Measurements from ENCODE around the gene TMEM161B. TPM values are rescaled to one million over a fixed set of nuclear protein-coding genes. Genes with fewer than 3 reads are reported as not detected.

Gene TMEM161B
- polyA plus RNA-seq, 1 donor from 2014 or later = 72.0 TPM

GRCh38 chr5:88262116-88262515 is 6.5 kb downstream of the TMEM161B start (continued):
- TF ChIP-seq CTCF (IDR thresholded peaks at IDR 0.05; ENCODE audit: poor library complexity, severe bottlenecking) (no peak), MXI1 (conservative IDR thresholded peaks at IDR 0.05; ENCODE audit: poor library complexity, severe bottlenecking) (no peak)

- no peak overlapping the region for H3K27ac ChIP-seq (ENCODE audit: low read length)
- no peaks in the 10 kb centered on the region for H3K27me3 ChIP-seq (ENCODE audit: insufficient read depth, low read depth, low read length)
- peaks cover 99% of the 10 kb centered on the region for H3K79me2 ChIP-seq (replicated peaks; ENCODE audit: insufficient read depth, low read length)
- no peaks in the 10 kb centered on the region for H3K36me3 ChIP-seq (ENCODE audit: insufficient read depth, low read length)
- no peak overlapping the region for H3K9ac ChIP-seq (ENCODE audit: low read length)
- H2AFZ ChIP-seq (ENCODE audit: low read depth, low read length) = no peak overlapping the region
- no peak overlapping the region for H3K4me3 ChIP-seq (ENCODE audit: low read length)
- no peak overlapping the region for H3K4me2 ChIP-seq (ENCODE audit: low read length)
- no peaks in the 10 kb centered on the region for H3F3A ChIP-seq (ENCODE audit: insufficient read depth, low read length, poor library complexity, severe bottlenecking)
- H3K9me2 ChIP-seq (ENCODE audit: insufficient read depth, low read length) = no peaks in the 10 kb centered on the region
- H4K20me1 ChIP-seq (ENCODE audit: insufficient read depth) = no peaks in the 10 kb centered on the region
- no peak for TF ChIP-seq RAD21 (conservative IDR thresholded peaks at IDR 0.05)
- no peaks in the 10 kb centered on the region for H3K9me3 ChIP-seq (ENCODE audit: low read length)
These were observed 10.0 kb downstream of the TMEM161B start for GRCh38 chr5:88258636-88259035.

GRCh38 chr5:88256872-88257271 is 11.8 kb downstream of the TMEM161B start:
- Histone ChIP-seq H4K20me1 (ENCODE audit: insufficient read depth) (no peaks in the 10 kb centered on the region), H2AFZ (ENCODE audit: low read depth, low read length) (no peak overlapping the region), H3K79me2 (replicated peaks; ENCODE audit: insufficient read depth, low read length) (peaks cover 99% of the 10 kb centered on the region), H3K4me3 (ENCODE audit: low read length) (no peak overlapping the region), H3K36me3 (ENCODE audit: insufficient read depth, low read length) (no peaks in the 10 kb centered on the region), H3K9ac (ENCODE audit: low read length) (no peak overlapping the region), H3K27ac (ENCODE audit: low read length) (no peak overlapping the region), H3K9me3 (ENCODE audit: low read length) (no peaks in the 10 kb centered on the region), H3K4me2 (ENCODE audit: low read length) (no peak overlapping the region), H3F3A (ENCODE audit: insufficient read depth, low read length, poor library complexity, severe bottlenecking) (no peaks in the 10 kb centered on the region), H3K9me2 (ENCODE audit: insufficient read depth, low read length) (no peaks in the 10 kb centered on the region), H3K27me3 (ENCODE audit: insufficient read depth, low read depth, low read length) (no peaks in the 10 kb centered on the region)
- TF ChIP-seq REST (IDR thresholded peaks at IDR 0.05; ENCODE audit: borderline replicate concordance) (no peak), RAD21 (conservative IDR thresholded peaks at IDR 0.05) (no peak), TAF1 (IDR thresholded peaks at IDR 0.05; ENCODE audit: low read depth) (no peak), POLR2AphosphoS5 (IDR thresholded peaks at IDR 0.05) (no peak), EZH2 (IDR thresholded peaks at IDR 0.05; ENCODE audit: borderline replicate concordance, insufficient read depth, low read length, poor library complexity, severe bottlenecking) (no peak)

GRCh38 chr5:88256037-88256436 is 12.6 kb downstream of the TMEM161B start:
- Histone ChIP-seq H3K27me3 (ENCODE audit: insufficient read depth, low read depth, low read length) (no peaks in the 10 kb centered on the region), H2AFZ (ENCODE audit: low read depth, low read length) (no peak overlapping the region), H4K20me1 (ENCODE audit: insufficient read depth) (no peaks in the 10 kb centered on the region), H3F3A (ENCODE audit: insufficient read depth, low read length, poor library complexity, severe bottlenecking) (no peaks in the 10 kb centered on the region), H3K79me2 (replicated peaks; ENCODE audit: insufficient read depth, low read length) (peaks cover 99% of the 10 kb centered on the region), H3K36me3 (ENCODE audit: insufficient read depth, low read length) (no peaks in the 10 kb centered on the region), H3K9me3 (ENCODE audit: low read length) (no peaks in the 10 kb centered on the region), H3K4me2 (ENCODE audit: low read length) (no peak overlapping the region), H3K9ac (ENCODE audit: low read length) (no peak overlapping the region), H3K4me3 (ENCODE audit: low read length) (no peak overlapping the region), H3K9me2 (ENCODE audit: insufficient read depth, low read length) (no peaks in the 10 kb centered on the region), H3K27ac (ENCODE audit: low read length) (no peak overlapping the region)
- TF ChIP-seq REST (IDR thresholded peaks at IDR 0.05; ENCODE audit: borderline replicate concordance) = no peak
- no peak for TF ChIP-seq POLR2AphosphoS5 (IDR thresholded peaks at IDR 0.05)
- no peak for TF ChIP-seq EZH2 (IDR thresholded peaks at IDR 0.05; ENCODE audit: borderline replicate concordance, insufficient read depth, low read length, poor library complexity, severe bottlenecking)
- TF ChIP-seq RAD21 (conservative IDR thresholded peaks at IDR 0.05) = no peak
- no peak for TF ChIP-seq CTCF (IDR thresholded peaks at IDR 0.05; ENCODE audit: poor library complexity, severe bottlenecking)
- TF ChIP-seq EP300 (conservative IDR thresholded peaks at IDR 0.05; ENCODE audit: poor library complexity, severe bottlenecking) = no peak
- no peak for TF ChIP-seq MXI1 (conservative IDR thresholded peaks at IDR 0.05; ENCODE audit: poor library complexity, severe bottlenecking)
- TF ChIP-seq SMC3 (conservative IDR thresholded peaks at IDR 0.05; ENCODE audit: poor library complexity) = no peak

All from neural cell (in vitro differentiated cells).